ENCODE results near the gene CYP26A1.
"Not testable (repeated sequence)": the region's sequence is repeated elsewhere in the genome, so short reads cannot be mapped to it uniquely, and the experiment has no call there.

CYP26A1 gene

GRCh38 chr10:93090619-93091018 lies 16.9 kb downstream of the CYP26A1 start:
- no peak for DNase-seq (ENCODE audit: low read depth in 1 of 2, low spot score in 1 of 2)
- in situ Hi-C loops (cut with HindIII; ENCODE audit: low pct_unique_long_range_greater_than_20kb, low sequenced_read_pairs), result no loop called here
- TF ChIP-seq JUND (IDR thresholded peaks at IDR 0.05; ENCODE audit: low read depth), result no peak

DNA sequence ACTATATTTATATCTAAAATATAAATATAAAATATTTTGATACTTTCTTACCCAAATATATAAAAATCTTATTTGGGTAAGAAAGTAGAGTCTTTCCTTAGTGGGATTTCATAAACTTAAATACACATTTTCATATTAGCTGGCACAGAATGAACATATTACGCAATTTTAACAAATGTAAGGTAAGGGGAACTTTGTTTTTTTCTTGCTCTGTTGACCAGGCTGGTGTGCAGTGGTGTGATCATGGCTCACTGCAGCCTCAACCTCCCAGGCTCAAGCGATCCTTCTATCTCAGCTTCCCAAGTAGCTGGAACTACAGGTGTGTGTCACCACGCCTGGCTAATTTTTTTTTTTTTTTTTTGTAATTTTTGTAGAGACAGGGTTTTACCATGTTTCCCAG lies 18.3 kb downstream of the CYP26A1 start:
- TF ChIP-seq JUND (IDR thresholded peaks at IDR 0.05; ENCODE audit: low read depth), result no peak
- in situ Hi-C loops (cut with HindIII; ENCODE audit: low pct_unique_long_range_greater_than_20kb, low sequenced_read_pairs), result no loop called here

DNA sequence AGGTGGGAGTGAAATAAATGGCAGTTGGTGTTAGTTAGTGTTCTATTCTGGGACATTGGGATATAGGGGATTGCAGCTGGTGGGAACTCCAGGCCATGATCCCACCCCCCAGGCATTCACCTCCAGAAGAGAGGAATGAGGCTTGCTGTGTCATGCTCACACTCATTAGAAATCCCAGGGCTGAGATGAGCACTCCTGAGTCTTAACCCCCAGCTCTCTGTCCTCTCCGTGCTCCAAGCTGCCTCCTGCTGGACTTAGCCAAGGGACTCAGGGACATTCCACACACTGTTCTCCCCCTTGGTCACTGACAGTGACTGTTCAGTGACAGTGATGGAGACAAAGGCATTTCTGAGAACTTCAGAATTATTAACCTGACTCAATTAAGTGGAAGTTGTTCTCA lies 21.5 kb downstream of the CYP26A1 start:
- no peak for TF ChIP-seq JUND (IDR thresholded peaks at IDR 0.05; ENCODE audit: low read depth)
- DNase-seq (ENCODE audit: low read depth in 1 of 2, low spot score in 1 of 2), result no peak
- in situ Hi-C loops (cut with HindIII; ENCODE audit: low pct_unique_long_range_greater_than_20kb, low sequenced_read_pairs), result no loop called here

More for the DNA sequence above, 18.3 kb downstream of the CYP26A1 start:
- no peak for DNase-seq (ENCODE audit: low read depth in 1 of 2, low spot score in 1 of 2)

GRCh38 chr10:93096901-93097300 lies 23.2 kb downstream of the CYP26A1 start:
- TF ChIP-seq JUND (IDR thresholded peaks at IDR 0.05; ENCODE audit: low read depth), result no peak
- DNase-seq (ENCODE audit: low read depth in 1 of 2, low spot score in 1 of 2), result no peak
- in situ Hi-C loops (cut with HindIII; ENCODE audit: low pct_unique_long_range_greater_than_20kb, low sequenced_read_pairs), result no loop called here

DNA sequence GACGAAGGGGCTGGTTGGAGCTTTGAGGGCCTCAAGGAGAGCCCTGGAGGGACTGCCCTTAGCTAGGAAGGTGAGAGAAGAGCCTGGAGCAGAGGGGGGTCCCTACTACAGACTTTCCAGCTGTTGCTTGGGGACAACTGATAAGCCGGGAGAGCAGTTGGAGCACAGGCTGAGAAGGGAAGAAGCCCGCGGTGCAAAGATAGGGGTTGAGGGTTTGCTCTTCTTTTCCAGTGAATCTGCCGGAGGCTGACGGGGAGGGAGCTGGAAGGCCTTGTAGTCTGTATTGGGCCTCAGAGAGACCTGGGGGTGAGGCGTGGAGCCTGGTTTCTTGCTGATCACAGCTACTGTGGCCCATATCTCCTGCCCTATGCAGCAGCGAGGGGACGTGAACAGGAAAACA lies 23.7 kb downstream of the CYP26A1 start:
- no peak for TF ChIP-seq JUND (IDR thresholded peaks at IDR 0.05; ENCODE audit: low read depth)
- no peak for DNase-seq (ENCODE audit: low read depth in 1 of 2, low spot score in 1 of 2)
- in situ Hi-C loops (cut with HindIII; ENCODE audit: low pct_unique_long_range_greater_than_20kb, low sequenced_read_pairs), result no loop called here

DNA sequence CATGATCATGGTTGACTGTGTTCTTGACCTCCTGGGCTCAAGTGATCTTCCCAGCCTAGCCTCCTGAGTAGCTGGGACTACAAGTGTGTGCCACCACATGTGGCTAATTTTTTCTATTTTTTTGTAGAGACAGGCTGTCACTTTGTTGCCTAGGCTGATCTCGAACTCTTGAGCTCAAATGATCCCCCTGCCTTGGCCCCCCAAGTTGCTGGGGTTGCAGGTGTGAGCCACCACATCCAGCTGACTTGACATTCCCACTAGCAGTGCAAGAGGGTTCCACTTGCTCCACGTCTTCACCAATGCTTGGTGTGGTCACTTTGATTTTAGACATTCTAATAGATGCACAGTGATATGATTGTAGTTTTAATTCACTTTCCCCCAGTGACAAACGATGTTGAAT lies 25.1 kb downstream of the CYP26A1 start:
- no peak for DNase-seq (ENCODE audit: low read depth in 1 of 2, low spot score in 1 of 2)
- in situ Hi-C loops (cut with HindIII; ENCODE audit: low pct_unique_long_range_greater_than_20kb, low sequenced_read_pairs), result no loop called here
- TF ChIP-seq JUND (IDR thresholded peaks at IDR 0.05; ENCODE audit: low read depth), result no peak

- TF ChIP-seq JUND (IDR thresholded peaks at IDR 0.05; ENCODE audit: low read depth), result no peak
- no peak for DNase-seq (ENCODE audit: low read depth in 1 of 2, low spot score in 1 of 2)
- in situ Hi-C loops (cut with HindIII; ENCODE audit: low pct_unique_long_range_greater_than_20kb, low sequenced_read_pairs), result no loop called here
Measured at GRCh38 chr10:93099670-93100069, 26.0 kb downstream of the CYP26A1 start.

GRCh38 chr10:93101148-93101547 lies 27.5 kb downstream of the CYP26A1 start:
- in situ Hi-C loops (cut with HindIII; ENCODE audit: low pct_unique_long_range_greater_than_20kb, low sequenced_read_pairs); DNase-seq (ENCODE audit: low read depth in 1 of 2, low spot score in 1 of 2): not testable (repeated sequence)

DNA sequence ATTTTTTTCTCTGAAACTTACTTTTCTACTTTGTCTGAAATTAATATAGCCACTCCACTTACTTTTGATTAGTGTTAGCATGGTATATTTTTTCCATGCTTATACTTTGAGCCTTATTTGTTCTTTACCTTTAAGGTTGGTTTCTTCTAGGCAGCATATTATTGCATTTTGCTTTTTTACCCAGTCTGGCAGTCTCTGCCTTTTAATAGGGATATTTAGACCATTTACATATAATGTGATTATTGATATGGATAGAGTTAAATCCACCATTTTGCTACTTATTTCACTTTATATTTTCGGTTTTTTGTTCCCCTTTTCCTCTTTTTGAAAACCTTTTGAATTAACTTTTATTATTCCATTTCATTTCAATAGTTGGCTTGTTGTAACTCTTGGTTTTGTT lies 30.3 kb downstream of the CYP26A1 start:
- DNase-seq (ENCODE audit: low read depth in 1 of 2, low spot score in 1 of 2), result no peak
- in situ Hi-C loops (cut with HindIII; ENCODE audit: low pct_unique_long_range_greater_than_20kb, low sequenced_read_pairs), result no loop called here
- no peak for TF ChIP-seq JUND (IDR thresholded peaks at IDR 0.05; ENCODE audit: low read depth)

DNA sequence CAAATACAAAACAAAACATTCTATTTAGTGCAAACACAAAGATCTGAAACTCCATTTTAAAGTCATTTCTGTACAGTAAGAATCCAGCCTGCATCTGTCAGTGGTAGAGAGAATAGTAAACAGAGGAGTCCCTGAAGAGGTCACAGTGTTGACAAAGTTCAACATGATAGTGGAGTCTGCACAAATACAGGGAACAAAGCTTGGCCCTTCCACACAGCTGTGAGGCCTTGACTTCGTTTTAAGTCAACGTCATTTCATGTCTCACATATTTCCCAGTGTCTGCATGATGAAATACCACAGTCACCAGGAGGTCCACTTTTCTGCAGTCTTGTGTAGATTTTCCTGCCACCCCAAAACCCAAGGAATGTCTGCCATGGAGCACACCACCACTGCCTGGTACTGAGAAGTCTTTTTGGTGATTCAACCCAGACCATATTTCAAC lies 33.0 kb downstream of the CYP26A1 start:
- TF ChIP-seq JUND (IDR thresholded peaks at IDR 0.05; ENCODE audit: low read depth), result no peak

GRCh38 chr10:93110472-93111146 lies 36.9 kb downstream of the CYP26A1 start:
- TF ChIP-seq JUND (IDR thresholded peaks at IDR 0.05; ENCODE audit: low read depth), result no peak
- no peak for DNase-seq (ENCODE audit: low read depth in 1 of 2, low spot score in 1 of 2)
- in situ Hi-C loops (cut with HindIII; ENCODE audit: low pct_unique_long_range_greater_than_20kb, low sequenced_read_pairs), result no loop called here

More for the DNA sequence above, 33.0 kb downstream of the CYP26A1 start:
- no peak for DNase-seq (ENCODE audit: low read depth in 1 of 2, low spot score in 1 of 2)
- in situ Hi-C loops (cut with HindIII; ENCODE audit: low pct_unique_long_range_greater_than_20kb, low sequenced_read_pairs), result no loop called here

DNA sequence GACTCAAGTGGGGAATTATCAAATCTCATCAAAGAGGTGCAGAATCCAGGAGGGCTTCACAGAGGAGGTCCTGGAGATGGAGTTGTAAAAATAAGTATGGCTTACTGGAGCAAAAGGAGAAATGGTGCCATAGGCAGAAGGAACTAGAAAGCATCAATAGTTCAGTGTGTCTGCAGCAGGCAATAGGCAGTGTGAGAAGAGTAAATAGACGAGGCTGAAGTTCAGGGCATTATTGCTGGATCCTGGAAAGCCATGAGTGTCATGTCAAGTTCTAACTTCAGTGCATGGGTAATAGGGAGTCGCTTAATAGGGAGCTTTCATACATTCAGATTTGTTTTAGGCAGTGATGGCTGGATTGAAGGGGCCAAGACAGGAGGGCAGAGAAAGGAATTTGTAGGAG lies 39.3 kb downstream of the CYP26A1 start:
- in situ Hi-C loops (cut with HindIII; ENCODE audit: low pct_unique_long_range_greater_than_20kb, low sequenced_read_pairs), result no loop called here
- no peak for TF ChIP-seq JUND (IDR thresholded peaks at IDR 0.05; ENCODE audit: low read depth)
- no peak for DNase-seq (ENCODE audit: low read depth in 1 of 2, low spot score in 1 of 2)

GRCh38 chr10:93115661-93116383 lies 42.1 kb downstream of the CYP26A1 start:
- in situ Hi-C loops (cut with HindIII; ENCODE audit: low pct_unique_long_range_greater_than_20kb, low sequenced_read_pairs), result no loop called here
- TF ChIP-seq JUND (IDR thresholded peaks at IDR 0.05; ENCODE audit: low read depth), result no peak
- peak; percentile 73 to 92 for DNase-seq (ENCODE audit: low read depth in 1 of 2, low spot score in 1 of 2)
